Islet precursor cell (in vitro differentiated cells): ENCODE data around the gene LETM1.

Source experiments
- DNase-seq: peaks from one replicate; pipeline ENCODE4 v3.0.0-alpha.2; 2018

Gene LETM1

DNA sequence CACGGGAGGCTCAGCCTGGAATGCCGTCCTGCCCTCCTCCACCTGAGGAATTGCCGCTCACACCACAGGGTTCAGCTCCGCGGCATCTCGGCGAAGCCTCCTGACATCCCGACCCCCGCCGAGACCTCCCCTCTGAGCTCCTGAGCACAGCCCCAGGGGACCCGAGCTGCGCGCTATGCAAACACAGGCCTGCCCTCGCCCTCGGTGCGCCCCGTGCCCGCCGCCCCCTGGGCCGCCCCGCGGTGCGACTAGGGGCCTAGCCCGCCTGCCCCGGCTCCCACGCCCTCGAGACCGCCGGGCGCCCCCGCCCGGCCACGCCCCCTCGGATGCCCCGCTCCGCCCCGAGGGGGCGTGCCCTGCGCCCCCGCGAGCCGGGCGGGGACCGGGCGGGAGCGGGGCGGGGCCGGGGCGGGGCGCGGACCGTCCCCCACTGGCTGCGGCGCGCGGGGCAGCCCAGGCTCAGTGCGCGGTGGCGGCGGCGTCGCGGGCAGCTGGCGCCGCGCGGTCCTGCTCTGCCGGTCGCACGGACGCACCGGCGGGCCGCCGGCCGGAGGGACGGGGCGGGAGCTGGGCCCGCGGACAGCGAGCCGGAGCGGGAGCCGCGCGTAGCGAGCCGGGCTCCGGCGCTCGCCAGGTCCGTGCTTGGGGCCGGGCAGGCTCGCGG, 63.0 kb downstream of the LETM1 start, which contains the start of gene FGFR3:
FGFR3 (plus strand) TSS at position 462 of the 664 bp plus-strand sequence. CDS start 642 bp downstream, outside the sequence.
- DNase-seq, result peak; percentile 88

GRCh38 chr4:1792158-1792831, 63.7 kb downstream of the LETM1 start:
- no peak for DNase-seq

GRCh38 chr4:1790005-1790404, 66.0 kb downstream of the LETM1 start:
- no peak for DNase-seq

- no peak for DNase-seq
Observed at GRCh38 chr4:1789552-1789951, 66.4 kb downstream of the LETM1 start.

- DNase-seq, result no peak
Observed at GRCh38 chr4:1788254-1788973, 67.5 kb downstream of the LETM1 start.

DNA sequence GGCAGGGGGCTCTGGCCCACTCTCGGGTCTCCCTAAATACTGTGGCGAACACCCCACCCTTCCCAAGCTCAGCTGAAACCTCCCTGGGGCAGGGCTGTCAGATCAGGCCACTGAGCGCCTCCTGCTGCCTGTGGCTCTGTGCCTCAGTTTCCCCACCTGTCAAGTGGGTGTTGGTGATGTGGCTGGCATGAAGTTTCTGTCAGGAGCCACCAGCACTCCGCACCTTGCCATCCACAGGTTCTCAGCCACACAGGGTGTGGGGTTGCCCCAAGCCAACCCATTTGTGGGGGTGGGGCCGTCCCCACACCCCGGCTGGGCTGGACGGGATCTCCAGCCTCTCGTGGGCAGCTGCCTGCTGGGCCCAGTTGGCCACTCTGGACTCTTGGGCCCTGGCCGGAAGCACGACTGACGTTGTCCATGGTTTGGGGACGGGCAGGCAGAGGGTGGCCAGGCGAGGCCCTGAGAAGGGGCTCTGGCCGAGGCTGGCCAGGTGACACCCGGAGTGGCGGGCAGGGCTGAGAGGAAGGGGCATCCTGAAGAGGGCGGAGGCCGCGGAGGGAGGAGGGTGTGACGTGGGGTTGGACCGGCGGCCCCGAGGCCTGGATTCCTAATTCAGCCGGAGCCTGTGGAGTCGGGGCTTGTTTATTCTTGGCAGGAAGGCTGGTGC, 68.4 kb downstream of the LETM1 start:
- DNase-seq, result no peak

- DNase-seq, result no peak
Observed at GRCh38 chr4:1786544-1787362, 69.2 kb downstream of the LETM1 start.

- no peak for DNase-seq
Observed at GRCh38 chr4:1785592-1785991, 70.4 kb downstream of the LETM1 start.

- no peak for DNase-seq
Observed at GRCh38 chr4:1784789-1785591, 71.0 kb downstream of the LETM1 start.

- DNase-seq, result no peak
Observed at GRCh38 chr4:1784395-1784788, 71.6 kb downstream of the LETM1 start.

GRCh38 chr4:1783970-1784369, 72.0 kb downstream of the LETM1 start:
- DNase-seq, result no peak

DNA sequence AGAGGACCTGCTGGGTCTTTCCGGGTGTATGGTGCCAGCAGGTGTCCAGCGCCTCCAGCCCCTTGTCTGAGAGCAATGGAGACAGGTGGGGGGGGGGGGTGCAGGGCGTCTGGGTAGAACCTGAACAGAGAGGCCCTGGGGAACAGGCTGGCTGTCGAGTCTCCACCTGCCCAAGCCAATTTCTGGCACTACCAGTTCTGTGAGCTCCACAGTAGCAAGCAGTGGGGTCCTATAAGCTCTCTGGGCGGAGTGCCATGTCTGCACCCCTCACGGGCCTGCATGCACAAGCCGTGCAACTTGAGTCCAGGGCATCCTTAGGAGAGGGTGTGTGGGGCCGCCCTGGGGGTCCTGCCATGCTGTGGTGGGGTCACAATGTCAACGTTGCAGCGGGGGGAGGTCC, 72.9 kb downstream of the LETM1 start:
- no peak for DNase-seq

GRCh38 chr4:1780435-1780834, 75.5 kb downstream of the LETM1 start:
- no peak for DNase-seq

DNA sequence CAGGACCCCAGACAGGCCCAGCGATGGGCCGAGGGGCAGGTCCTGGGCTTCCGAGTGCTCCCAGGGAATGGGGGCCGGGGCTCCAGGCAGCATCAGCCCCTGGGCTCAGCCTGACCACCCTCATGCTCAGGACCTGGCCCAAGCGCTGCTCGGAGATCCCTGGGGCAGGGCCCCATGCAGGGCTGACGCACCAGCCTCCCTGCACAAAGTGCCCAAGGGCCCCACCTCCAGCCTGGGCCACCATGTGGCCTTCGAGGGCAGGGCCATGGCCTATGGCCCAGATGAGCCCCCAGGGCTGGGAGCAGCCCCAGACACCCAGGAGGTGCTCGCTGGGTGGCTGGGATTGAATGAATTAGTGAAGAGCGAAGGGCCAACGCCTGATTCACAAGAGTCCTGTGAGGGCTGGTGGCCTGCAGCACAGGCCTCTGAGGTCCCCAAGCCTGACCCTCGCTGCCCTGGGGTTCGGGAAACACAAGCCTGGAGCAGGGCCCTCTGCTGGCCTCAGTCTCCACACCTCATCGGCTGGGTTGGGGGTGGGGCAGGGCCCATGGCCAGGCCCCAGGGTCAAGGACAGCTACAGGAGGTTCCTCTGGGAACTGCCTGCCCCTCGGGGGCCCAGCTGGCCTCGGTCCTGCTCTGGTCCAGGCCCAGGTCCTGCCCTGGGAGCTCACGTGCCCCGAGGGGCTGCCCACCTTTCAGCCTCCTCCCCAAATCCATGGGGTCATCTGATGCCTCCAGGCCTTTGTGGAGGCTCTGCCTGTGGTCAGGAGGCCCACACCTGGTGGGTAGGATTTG, 76.2 kb downstream of the LETM1 start:
- DNase-seq, result no peak

GRCh38 chr4:1778642-1779392, 77.1 kb downstream of the LETM1 start:
- DNase-seq, result no peak

DNA sequence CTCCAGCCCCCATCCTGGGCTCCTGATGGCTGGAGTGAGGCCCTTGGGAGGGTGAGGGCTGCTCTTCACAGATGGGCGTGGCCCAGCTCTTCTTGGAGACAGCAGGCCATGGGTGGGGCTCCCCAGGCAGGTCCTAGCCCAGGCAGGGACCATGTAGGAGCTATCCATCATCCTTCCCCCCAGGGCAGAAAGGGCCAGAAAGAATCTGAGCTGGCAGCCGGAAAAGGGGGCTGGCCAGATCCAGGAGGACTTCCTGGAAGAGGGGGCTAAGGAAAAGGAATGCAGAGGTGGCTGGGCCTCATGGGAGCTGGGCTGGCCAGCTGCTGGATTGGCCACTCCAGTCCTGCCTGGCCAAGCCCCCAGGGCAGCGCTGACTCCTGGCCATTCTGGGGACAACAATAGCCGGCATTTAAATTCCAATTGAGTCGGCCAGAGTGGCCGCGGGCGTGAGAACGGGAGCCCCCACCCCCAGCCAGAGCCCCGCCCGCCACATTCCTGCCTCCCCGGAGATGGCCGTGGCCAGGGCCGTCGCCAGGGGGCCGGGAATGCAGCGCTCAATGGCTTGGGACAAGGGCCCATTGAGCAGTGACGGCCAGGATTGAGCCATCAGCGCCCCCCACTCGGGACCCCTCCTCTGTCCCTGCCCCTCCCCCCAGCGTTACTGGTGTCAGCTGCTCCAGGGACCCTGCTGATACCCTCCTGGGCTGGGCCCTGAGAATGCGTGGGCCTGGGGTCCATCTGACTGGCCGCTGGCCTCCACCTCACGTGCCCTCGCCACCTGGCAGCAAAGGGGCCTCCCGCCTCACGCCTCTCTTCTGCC, 77.9 kb downstream of the LETM1 start:
- peak; percentile 99 for DNase-seq

GRCh38 chr4:1776521-1777161, 79.3 kb downstream of the LETM1 start:
- no peak for DNase-seq

DNA sequence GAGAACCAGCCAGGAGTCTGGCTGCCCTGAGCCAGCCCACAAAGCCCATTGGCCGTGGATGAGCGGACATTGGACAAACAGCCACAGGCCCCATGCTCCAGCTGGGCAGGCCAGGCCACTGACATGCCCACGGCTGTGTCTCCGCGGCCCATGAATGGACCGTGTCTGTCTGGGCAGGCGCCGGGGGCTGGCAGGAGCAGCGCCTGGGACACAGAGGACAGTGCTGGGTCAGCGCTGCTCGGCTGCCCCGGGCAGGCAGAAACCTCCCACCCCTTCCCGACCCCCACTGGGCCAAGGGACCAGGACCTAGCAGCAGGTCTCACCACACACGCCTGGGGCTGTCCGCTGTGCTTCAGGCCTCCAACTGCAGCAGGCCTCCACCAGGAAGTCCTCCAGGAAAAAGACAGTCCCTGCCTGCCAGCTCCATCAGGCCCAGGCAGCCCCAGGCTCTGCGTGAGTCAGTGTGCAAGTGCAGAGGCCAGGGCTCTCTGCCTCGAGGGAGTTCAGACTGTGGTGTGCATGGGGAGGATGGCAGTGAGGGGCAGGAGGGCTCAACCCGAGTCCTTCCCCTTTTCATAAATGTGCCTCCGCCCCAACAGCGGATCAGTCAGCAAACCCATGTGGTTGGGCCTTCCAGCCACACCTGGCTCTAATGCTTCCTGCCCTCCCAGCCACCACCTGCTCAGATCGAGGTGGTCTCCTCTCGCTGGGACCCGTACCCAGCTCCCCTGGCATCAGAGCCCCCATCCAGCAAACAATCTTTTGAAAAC, 80.0 kb downstream of the LETM1 start:
- DNase-seq, result peak; percentile 95
